ENCODE measurements around the gene ZNRF1. TPM values are rescaled to one million over a fixed set of nuclear protein-coding genes. Genes with fewer than 3 reads are reported as not detected.

The ZNRF1 gene
- total and polyA plus RNA-seq, 10 of the 15 experiments (the other 5 are each of a cell fraction or from before 2014, with no cell fraction given), result 5.8 to 25.9 (median 14.3) TPM

DNA sequence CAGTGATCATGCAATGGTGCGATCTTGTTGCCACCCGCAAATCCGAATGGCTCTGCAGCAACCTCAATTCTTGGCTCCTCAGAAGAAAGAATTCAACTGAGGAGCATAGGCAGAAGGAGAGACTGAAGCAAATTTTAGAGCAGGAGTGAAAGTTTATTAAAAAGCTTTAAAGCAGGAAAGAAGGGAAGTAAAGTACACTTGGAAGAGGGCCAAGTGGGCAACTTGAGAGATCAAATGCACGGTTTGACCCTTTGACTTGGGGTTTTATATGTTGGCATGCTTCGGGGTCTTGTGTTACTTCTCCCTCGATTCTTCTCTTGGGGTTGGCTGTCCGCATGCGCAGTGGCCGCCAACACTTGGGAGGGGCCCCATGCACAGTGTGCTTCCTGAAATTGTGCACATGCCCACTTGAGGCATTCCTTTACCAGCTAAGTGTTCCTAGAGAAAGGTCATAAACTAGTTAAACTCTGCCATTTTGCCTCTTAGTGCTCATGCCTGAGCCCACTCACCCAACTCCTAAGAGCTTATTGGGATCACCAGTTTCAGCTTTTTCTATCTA is 36.7 kb downstream of the ZNRF1 start:
- FAIRE-seq, result no peak

More for the DNA sequence above, 36.7 kb downstream of the ZNRF1 start:
- Histone ChIP-seq H3K36me3 (ENCODE audit: control insufficient read depth in 2 of 2, insufficient read depth in 2 of 2, low read length in 1 of 2) (no peaks in the 10 kb centered on the region), H3K79me2 (ENCODE audit: control insufficient read depth, insufficient read depth, low read length) (no peaks in the 10 kb centered on the region; the same call in none of the 2 replicates), H3K9me3 (replicated peaks; ENCODE audit: control insufficient read depth, insufficient read depth, low read length) (peaks cover 9% of the 10 kb centered on the region), H3K27me3 (replicated peaks in 1 of 2; ENCODE audit: control insufficient read depth in 2 of 2, insufficient read depth in 2 of 2, low read length in 1 of 2) (no peaks in the 10 kb centered on the region), H4K20me1 (ENCODE audit: control insufficient read depth, insufficient read depth) (no peaks in the 10 kb centered on the region), H3K4me1 (ENCODE audit: control insufficient read depth, insufficient read depth, low read length) (peaks cover 5% of the 10 kb centered on the region; the same call in 1 of the 2 replicates), H3K4me2 (ENCODE audit: control insufficient read depth, insufficient read depth) (no peak overlapping the region), H3K27ac (ENCODE audit: control insufficient read depth, insufficient read depth) (no peak overlapping the region), H2AFZ (ENCODE audit: control insufficient read depth, low read depth, low read length) (no peak overlapping the region), H3K9ac (ENCODE audit: control insufficient read depth, insufficient read depth, low read length) (no peak overlapping the region), H3K4me3 (no peak overlapping the region)
- POLR2A ChIA-PET, result interaction anchor here (0.8 kb wide), 1 partner anchor 39 kb away, joined by 3 read pairs; no protein-coding TSS in a partner anchor
- RAD21 ChIA-PET (ENCODE audit: unreplicated experiment), result interaction anchor here (0.9 to 1.0 kb wide), 2 partner anchors 29 to 34 kb away, joined by 3 to 4 read pairs; no protein-coding TSS in a partner anchor
- DNase-seq (ENCODE audit: low read depth, low spot score) (no peak), ATAC-seq (no peak)
- in situ Hi-C loops (cut with MboI) (no loop called here), intact Hi-C loops (cut with micrococcal nuclease; ENCODE audit: unreplicated experiment) (no loop called here)
- CTCF ChIA-PET, result interaction anchor here (0.5 to 1.4 kb wide), 2 partner anchors 28 to 111 kb away, joined by 3 read pairs; no protein-coding TSS in a partner anchor
- BruUV-seq (replicated peaks), result no TSS peak
- SMC1A ChIA-PET (ENCODE audit: uncharacterized antibody, unreplicated experiment), result interaction anchor here (0.6 to 1.1 kb wide), 2 partner anchors 10 to 34 kb away, joined by 3 to 4 read pairs; no protein-coding TSS in a partner anchor
- WGBS (ENCODE audit: insufficient coverage, insufficient replicate concordance, low lambda C conversion rate, missing lambda C conversion rate), result 93% methylated on average over 9 of the region's 9 CpGs
- TF ChIP-seq, protein P1, sequence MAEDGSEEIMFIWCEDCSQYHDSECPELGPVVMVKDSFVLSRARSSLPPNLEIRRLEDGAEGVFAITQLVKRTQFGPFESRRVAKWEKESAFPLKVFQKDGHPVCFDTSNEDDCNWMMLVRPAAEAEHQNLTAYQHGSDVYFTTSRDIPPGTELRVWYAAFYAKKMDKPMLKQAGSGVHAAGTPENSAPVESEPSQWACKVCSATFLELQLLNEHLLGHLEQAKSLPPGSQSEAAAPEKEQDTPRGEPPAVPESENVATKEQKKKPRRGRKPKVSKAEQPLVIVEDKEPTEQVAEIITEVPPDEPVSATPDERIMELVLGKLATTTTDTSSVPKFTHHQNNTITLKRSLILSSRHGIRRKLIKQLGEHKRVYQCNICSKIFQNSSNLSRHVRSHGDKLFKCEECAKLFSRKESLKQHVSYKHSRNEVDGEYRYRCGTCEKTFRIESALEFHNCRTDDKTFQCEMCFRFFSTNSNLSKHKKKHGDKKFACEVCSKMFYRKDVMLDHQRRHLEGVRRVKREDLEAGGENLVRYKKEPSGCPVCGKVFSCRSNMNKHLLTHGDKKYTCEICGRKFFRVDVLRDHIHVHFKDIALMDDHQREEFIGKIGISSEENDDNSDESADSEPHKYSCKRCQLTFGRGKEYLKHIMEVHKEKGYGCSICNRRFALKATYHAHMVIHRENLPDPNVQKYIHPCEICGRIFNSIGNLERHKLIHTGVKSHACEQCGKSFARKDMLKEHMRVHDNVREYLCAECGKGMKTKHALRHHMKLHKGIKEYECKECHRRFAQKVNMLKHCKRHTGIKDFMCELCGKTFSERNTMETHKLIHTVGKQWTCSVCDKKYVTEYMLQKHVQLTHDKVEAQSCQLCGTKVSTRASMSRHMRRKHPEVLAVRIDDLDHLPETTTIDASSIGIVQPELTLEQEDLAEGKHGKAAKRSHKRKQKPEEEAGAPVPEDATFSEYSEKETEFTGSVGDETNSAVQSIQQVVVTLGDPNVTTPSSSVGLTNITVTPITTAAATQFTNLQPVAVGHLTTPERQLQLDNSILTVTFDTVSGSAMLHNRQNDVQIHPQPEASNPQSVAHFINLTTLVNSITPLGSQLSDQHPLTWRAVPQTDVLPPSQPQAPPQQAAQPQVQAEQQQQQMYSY (CRISPR knock-in tag; IDR thresholded peaks at IDR 0.05), result no peak
- TF ChIP-seq NFYB (IDR thresholded peaks at IDR 0.05; ENCODE audit: insufficient read depth, low read depth, low read length) (no peak), STAT1 (conservative IDR thresholded peaks at IDR 0.05) (no peak)
- TF ChIP-seq, protein P2, sequence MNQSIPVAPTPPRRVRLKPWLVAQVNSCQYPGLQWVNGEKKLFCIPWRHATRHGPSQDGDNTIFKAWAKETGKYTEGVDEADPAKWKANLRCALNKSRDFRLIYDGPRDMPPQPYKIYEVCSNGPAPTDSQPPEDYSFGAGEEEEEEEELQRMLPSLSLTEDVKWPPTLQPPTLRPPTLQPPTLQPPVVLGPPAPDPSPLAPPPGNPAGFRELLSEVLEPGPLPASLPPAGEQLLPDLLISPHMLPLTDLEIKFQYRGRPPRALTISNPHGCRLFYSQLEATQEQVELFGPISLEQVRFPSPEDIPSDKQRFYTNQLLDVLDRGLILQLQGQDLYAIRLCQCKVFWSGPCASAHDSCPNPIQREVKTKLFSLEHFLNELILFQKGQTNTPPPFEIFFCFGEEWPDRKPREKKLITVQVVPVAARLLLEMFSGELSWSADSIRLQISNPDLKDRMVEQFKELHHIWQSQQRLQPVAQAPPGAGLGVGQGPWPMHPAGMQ (IDR thresholded peaks at IDR 0.05; ENCODE audit: borderline replicate concordance), result no peak

Data from GM12878 (cell line).